Measurements from ENCODE around the gene KCNIP4. TPM values are rescaled to one million over a fixed set of nuclear protein-coding genes. Genes with fewer than 3 reads are reported as not detected.

Gene KCNIP4
- total RNA-seq, 1 donor, result 1.7 TPM

DNA sequence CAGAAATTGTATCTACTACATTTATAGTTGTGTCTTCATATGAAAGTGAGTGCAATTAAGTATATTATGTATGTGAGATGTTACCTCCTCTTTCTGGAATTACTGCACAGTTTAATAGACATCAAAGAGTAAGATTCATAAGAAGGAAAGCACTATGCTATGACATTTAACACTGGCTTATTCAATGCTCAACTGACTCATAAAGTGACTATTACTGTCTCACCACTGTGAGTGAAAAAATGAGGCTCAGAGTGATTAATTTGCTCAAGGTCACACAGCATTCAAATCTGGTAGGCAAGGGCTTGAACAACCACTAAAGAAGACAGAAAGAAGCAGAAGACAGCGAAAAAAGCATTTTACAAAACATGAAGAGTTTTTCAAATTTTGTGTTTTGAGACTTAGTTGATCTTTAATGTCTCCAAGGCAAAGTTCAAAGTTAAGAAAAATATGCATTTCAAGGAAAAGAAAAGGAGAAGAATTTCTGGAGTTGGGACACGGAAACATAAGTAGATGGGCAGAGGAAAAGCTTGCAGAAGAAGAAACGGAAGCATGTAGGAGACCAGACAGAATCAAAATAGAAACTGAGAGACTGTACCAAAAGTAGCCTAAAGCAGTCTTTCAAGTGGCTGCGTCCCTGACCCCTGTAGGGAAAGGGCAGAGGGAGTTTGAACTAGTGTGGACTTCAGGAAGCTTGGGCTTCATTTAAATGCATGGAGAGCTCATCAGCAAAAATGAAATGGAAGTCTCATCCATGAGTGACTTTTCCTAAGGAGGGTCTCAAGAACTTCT lies 66.3 kb downstream of the KCNIP4 start:
- no peak for TF ChIP-seq CTCF (IDR thresholded peaks at IDR 0.05; ENCODE audit: insufficient read depth, low read length)
- H3K4me3 ChIP-seq (ENCODE audit: low read depth, low read length), result no peak overlapping the region
- peak; percentile 6 for DNase-seq (ENCODE audit: low read depth)

- TF ChIP-seq CTCF (IDR thresholded peaks at IDR 0.05; ENCODE audit: insufficient read depth, low read length), result peak; percentile 30
- no peak overlapping the region for H3K4me3 ChIP-seq (ENCODE audit: low read depth, low read length)
- DNase-seq (ENCODE audit: low read depth), result peak; percentile 16
Measured at GRCh38 chr4:21879187-21879586, 69.4 kb downstream of the KCNIP4 start.

- DNase-seq (ENCODE audit: low read depth), result no peak
- TF ChIP-seq CTCF (IDR thresholded peaks at IDR 0.05; ENCODE audit: insufficient read depth, low read length), result no peak
- H3K4me3 ChIP-seq (ENCODE audit: low read depth, low read length), result no peak overlapping the region
Measured at GRCh38 chr4:21876711-21877110, 71.9 kb downstream of the KCNIP4 start.

DNA sequence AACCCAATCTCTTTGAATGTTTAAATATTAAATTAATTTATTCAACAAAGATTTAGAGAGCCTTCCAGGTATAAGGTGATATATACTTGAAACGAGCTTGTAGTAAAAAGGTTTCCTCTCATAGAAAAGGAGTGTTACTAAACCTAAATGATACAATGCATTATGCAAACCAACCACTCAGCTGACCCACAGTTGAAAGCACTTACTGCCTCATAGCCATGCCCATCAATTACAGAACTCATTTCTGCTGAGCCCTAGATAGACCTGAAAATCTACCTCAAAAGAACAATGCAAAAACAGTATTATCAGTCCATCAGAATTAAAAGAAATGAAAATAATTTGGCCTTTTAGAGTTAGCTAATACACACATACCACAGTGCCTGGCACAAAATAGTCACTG lies 75.4 kb downstream of the KCNIP4 start:
- no peak overlapping the region for H3K4me3 ChIP-seq (ENCODE audit: low read depth, low read length)
- DNase-seq (ENCODE audit: low read depth), result no peak
- TF ChIP-seq CTCF (IDR thresholded peaks at IDR 0.05; ENCODE audit: insufficient read depth, low read length), result no peak

DNA sequence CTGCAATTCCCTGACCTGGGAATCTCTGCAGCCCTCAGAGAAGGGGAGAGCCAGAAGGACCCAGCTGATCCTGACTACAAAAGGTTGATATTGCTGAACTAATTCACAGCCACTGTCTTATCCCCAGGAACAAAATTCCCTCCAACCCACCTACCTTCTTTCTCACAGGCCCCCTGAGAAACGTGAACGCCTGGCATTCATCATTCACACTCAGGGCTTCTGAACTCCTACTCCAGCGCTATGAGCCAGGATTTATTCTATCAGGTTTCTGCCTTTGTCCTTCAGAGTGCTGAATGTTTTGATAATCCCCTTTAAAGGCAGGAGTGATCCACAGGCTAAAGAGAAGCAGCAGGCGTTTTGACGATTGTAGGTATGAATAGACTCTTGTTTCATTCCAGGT lies 76.5 kb downstream of the KCNIP4 start:
- no peak for TF ChIP-seq CTCF (IDR thresholded peaks at IDR 0.05; ENCODE audit: insufficient read depth, low read length)
- H3K4me3 ChIP-seq (ENCODE audit: low read depth, low read length), result no peak overlapping the region
- DNase-seq (ENCODE audit: low read depth), result no peak

DNA sequence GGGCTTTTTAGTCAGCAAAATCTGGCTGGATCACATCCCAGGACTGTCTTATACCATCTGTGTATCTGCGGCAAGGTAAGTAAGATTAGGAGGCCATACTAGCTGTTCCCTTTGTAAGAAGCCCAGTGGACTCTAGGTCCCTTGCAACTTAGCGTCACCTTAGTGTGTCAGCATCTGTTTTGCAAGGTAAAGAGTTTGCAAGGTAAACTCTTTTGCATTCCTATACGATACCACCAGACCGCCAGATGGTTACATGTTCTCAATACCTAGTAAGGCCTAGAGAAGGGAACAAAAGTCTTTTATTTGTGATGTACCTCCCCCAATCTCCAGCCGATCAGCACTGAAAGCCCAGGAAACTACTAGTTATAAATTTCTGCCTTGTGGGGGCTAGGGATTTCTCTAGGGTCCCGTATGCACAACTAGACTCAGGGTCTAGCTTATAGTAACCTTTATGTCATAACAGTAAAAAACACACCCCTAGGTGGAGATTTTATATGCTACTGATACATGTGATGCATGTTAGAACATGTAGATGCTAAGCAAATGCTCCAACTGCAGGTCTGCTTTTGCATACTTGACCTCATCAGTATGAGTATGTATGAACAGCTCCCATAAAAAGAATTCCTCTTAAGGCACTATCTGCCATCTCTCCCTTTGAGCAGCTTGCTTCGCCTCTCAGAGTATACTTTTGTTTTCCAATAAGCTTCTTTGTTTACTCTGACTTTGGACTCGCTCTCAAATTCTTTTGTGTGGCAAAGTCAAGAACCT lies 78.4 kb downstream of the KCNIP4 start:
- DNase-seq (ENCODE audit: low read depth), result no peak
- TF ChIP-seq CTCF (IDR thresholded peaks at IDR 0.05; ENCODE audit: insufficient read depth, low read length), result no peak
- no peak overlapping the region for H3K4me3 ChIP-seq (ENCODE audit: low read depth, low read length)
